Measurements from ENCODE around the gene HDAC4. TPM values are rescaled to one million over a fixed set of nuclear protein-coding genes. Genes with fewer than 3 reads are reported as not detected.

HDAC4 gene
- polyA plus RNA-seq, 1 donor (not counting 4 experiments of a cell fraction or from before 2014, with no cell fraction given): 2.9 TPM

DNA sequence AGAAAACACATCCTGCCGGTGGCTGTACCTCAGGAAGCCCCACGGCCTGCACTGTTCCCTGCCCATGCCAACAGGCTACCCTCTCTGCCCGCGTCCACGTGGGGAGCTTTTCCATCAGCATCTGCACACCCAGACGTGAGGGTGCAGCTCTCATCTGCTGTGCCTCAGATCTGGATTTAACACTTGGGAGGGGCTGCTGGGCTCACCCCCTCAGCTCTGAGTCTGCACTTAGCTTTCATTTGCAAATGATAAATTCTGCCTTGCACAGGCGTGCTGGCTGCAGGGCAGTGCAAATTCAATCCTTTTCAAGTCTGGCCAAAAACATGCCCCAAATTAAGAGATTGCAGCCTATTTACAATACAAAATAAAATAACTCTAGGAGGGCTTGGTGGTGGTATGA, 307.3 kb downstream of the HDAC4 start:
- Histone ChIP-seq H3K9ac (ENCODE audit: control insufficient read depth, extremely low read depth, insufficient read depth, low read length) (no peak overlapping the region), H3K27ac (ENCODE audit: control insufficient read depth, insufficient read depth, low read length) (no peak overlapping the region), H3K4me3 (ENCODE audit: control insufficient read depth in 2 of 3, extremely low read depth in 1 of 3, insufficient read depth in 2 of 3, low read depth in 1 of 3, low read length in 3 of 3) (no peak overlapping the region), H3K9me1 (ENCODE audit: control insufficient read depth, extremely low read depth, insufficient read depth, low read length) (no peaks in the 10 kb centered on the region), H3K9me3 (ENCODE audit: control insufficient read depth, low read depth, low read length) (no peaks in the 10 kb centered on the region), H3K4me1 (ENCODE audit: control insufficient read depth, extremely low read depth, insufficient read depth, low read length) (peaks cover 11% of the 10 kb centered on the region), H3K79me2 (ENCODE audit: control insufficient read depth, insufficient read depth, low read length) (no peaks in the 10 kb centered on the region), H3K4me2 (ENCODE audit: control insufficient read depth, extremely low read depth, insufficient read depth, low read depth, low read length) (no peak overlapping the region), H2AFZ (ENCODE audit: control insufficient read depth, low read length) (no peak overlapping the region), H4K20me1 (ENCODE audit: control insufficient read depth, extremely low read depth, insufficient read depth, low read length) (no peaks in the 10 kb centered on the region), H3K36me3 (ENCODE audit: control insufficient read depth in 2 of 2, extremely low read depth in 1 of 2, insufficient read depth in 2 of 2, low read length in 2 of 2) (peaks cover 0 to 1% of the 10 kb centered on the region in 2 experiments), H3K27me3 (ENCODE audit: control insufficient read depth, extremely low read depth, insufficient read depth, low read length) (no peaks in the 10 kb centered on the region)
- FAIRE-seq (no peak), DNase-seq (ENCODE audit: low read depth, low spot score) (no peak)
- dilution Hi-C loops (cut with MboI; ENCODE audit: extremely low pct_ligation_motif_present, low sequenced_read_pairs): no loop called here
- TF ChIP-seq, protein P1, sequence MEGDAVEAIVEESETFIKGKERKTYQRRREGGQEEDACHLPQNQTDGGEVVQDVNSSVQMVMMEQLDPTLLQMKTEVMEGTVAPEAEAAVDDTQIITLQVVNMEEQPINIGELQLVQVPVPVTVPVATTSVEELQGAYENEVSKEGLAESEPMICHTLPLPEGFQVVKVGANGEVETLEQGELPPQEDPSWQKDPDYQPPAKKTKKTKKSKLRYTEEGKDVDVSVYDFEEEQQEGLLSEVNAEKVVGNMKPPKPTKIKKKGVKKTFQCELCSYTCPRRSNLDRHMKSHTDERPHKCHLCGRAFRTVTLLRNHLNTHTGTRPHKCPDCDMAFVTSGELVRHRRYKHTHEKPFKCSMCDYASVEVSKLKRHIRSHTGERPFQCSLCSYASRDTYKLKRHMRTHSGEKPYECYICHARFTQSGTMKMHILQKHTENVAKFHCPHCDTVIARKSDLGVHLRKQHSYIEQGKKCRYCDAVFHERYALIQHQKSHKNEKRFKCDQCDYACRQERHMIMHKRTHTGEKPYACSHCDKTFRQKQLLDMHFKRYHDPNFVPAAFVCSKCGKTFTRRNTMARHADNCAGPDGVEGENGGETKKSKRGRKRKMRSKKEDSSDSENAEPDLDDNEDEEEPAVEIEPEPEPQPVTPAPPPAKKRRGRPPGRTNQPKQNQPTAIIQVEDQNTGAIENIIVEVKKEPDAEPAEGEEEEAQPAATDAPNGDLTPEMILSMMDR (optimal IDR thresholded peaks at IDR 0.05 in 1 of 3, IDR thresholded peaks at IDR 0.05 in 1 of 3, conservative IDR thresholded peaks at IDR 0.05 in 1 of 3; ENCODE audit: extremely low read depth in 1 of 3, insufficient read depth in 2 of 3, low read length in 3 of 3): no peak
- no peak for TF ChIP-seq EZH2 (IDR thresholded peaks at IDR 0.05; ENCODE audit: low read length)

DNA sequence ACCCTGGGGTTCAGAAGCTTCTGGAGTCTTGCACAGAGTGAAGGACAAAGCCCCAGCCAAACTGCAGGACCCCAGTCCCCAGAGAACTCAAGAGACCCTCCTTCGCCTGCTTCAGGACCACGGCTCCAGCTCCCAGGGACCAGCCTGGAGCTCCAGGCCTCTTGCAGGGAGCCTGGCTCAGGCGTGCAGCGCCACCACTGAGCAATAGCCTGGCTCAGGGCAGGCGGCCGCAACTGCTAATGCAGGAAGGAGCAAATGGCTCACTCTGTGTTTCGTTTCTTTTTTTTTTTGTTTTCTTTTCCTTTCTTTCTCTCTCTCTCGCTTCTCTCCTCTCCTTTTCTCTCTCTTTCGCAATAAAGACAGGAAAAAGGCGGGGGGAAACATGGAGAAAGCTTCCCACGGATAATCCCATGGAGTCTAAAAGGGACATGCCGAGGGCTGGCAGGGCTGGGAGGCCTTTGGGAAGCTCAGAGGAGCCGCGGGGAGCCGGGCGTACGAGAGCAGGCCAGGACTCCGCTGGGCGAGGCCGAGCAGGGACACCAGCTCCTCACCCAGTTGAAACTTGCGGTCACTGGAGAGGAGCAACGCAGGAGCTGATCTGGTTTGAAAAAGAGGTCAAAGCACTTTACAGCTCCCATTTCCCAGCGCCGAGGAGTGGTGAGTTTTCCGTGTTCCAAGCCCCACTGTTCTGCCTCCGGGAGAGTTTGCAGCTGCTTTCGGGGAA, 308.1 kb downstream of the HDAC4 start:
- no peak for DNase-seq (ENCODE audit: low read depth, low spot score)
- Histone ChIP-seq H3K9me3 (ENCODE audit: control insufficient read depth, low read depth, low read length) (no peaks in the 10 kb centered on the region), H3K4me3 (ENCODE audit: control insufficient read depth in 2 of 3, extremely low read depth in 1 of 3, insufficient read depth in 2 of 3, low read depth in 1 of 3, low read length in 3 of 3) (no peak overlapping the region), H3K79me2 (ENCODE audit: control insufficient read depth, insufficient read depth, low read length) (no peaks in the 10 kb centered on the region), H3K27me3 (ENCODE audit: control insufficient read depth, extremely low read depth, insufficient read depth, low read length) (no peaks in the 10 kb centered on the region), H2AFZ (ENCODE audit: control insufficient read depth, low read length) (no peak overlapping the region), H3K9me1 (ENCODE audit: control insufficient read depth, extremely low read depth, insufficient read depth, low read length) (no peaks in the 10 kb centered on the region), H3K9ac (ENCODE audit: control insufficient read depth, extremely low read depth, insufficient read depth, low read length) (no peak overlapping the region), H4K20me1 (ENCODE audit: control insufficient read depth, extremely low read depth, insufficient read depth, low read length) (no peaks in the 10 kb centered on the region), H3K36me3 (ENCODE audit: control insufficient read depth in 2 of 2, extremely low read depth in 1 of 2, insufficient read depth in 2 of 2, low read length in 2 of 2) (peaks cover 0 to 1% of the 10 kb centered on the region in 2 experiments), H3K27ac (ENCODE audit: control insufficient read depth, insufficient read depth, low read length) (no peak overlapping the region), H3K4me1 (ENCODE audit: control insufficient read depth, extremely low read depth, insufficient read depth, low read length) (peaks cover 3% of the 10 kb centered on the region), H3K4me2 (ENCODE audit: control insufficient read depth, extremely low read depth, insufficient read depth, low read depth, low read length) (no peak overlapping the region)
- TF ChIP-seq, protein P1 (optimal IDR thresholded peaks at IDR 0.05 in 1 of 3, IDR thresholded peaks at IDR 0.05 in 1 of 3, conservative IDR thresholded peaks at IDR 0.05 in 1 of 3; ENCODE audit: extremely low read depth in 1 of 3, insufficient read depth in 2 of 3, low read length in 3 of 3): no peak
- no peak for TF ChIP-seq EZH2 (IDR thresholded peaks at IDR 0.05; ENCODE audit: low read length)
- FAIRE-seq: no peak
- dilution Hi-C loops (cut with MboI; ENCODE audit: extremely low pct_ligation_motif_present, low sequenced_read_pairs): no loop called here
